HG03558 (cell line): ENCODE results near the gene CHD1.
"Not testable (repeated sequence)": the region's sequence is repeated elsewhere in the genome, so short reads cannot be mapped to it uniquely, and the experiment has no call there.

Source experiments
- ATAC-seq: cut with Tn5 transposase; IDR thresholded peaks from one replicate; pipeline ENCODE4 v1.9.1; 2021; ENCODE audit warnings: moderate number of reproducible peaks; ENCODE audit not compliant: unreplicated experiment; ENCODE audit errors: extremely low read depth

Gene CHD1

GRCh38 chr5:98928873-98929709, at the start of gene CHD1:
TSS of gene CHD1 (minus strand) at chr5:98929007. CDS start at chr5:98926386, 2,621 bp downstream.
- peak; percentile 60 for ATAC-seq

- ATAC-seq = no peak
Observed at GRCh38 chr5:98978528-98978927, 49.7 kb upstream of the CHD1 start.

GRCh38 chr5:98977723-98978122, 48.9 kb upstream of the CHD1 start:
- no peak for ATAC-seq

GRCh38 chr5:98975682-98976407, 47.0 kb upstream of the CHD1 start:
- peak; percentile 92 for ATAC-seq

GRCh38 chr5:98975223-98975622, 46.4 kb upstream of the CHD1 start:
- ATAC-seq = no peak

- no peak for ATAC-seq
Observed at GRCh38 chr5:98969400-98969799, 40.6 kb upstream of the CHD1 start.

- no peak for ATAC-seq
Observed at GRCh38 chr5:98968056-98968564, 39.3 kb upstream of the CHD1 start.

GRCh38 chr5:98965226-98965625, 36.4 kb upstream of the CHD1 start:
- ATAC-seq = no peak

GRCh38 chr5:98964621-98965020, 35.8 kb upstream of the CHD1 start:
- ATAC-seq = no peak

- ATAC-seq = no peak
Observed at GRCh38 chr5:98963019-98963418, 34.2 kb upstream of the CHD1 start.

- ATAC-seq = no peak
Observed at GRCh38 chr5:98962587-98962986, 33.8 kb upstream of the CHD1 start.

- ATAC-seq = no peak
Observed at GRCh38 chr5:98961665-98962344, 33.0 kb upstream of the CHD1 start.

- ATAC-seq = no peak
Observed at GRCh38 chr5:98957307-98957706, 28.5 kb upstream of the CHD1 start.

GRCh38 chr5:98955888-98956287, 27.1 kb upstream of the CHD1 start:
- not testable (repeated sequence) for ATAC-seq

- ATAC-seq = not testable (repeated sequence)
Observed at GRCh38 chr5:98955471-98955870, 26.7 kb upstream of the CHD1 start.

GRCh38 chr5:98954392-98955028, 25.7 kb upstream of the CHD1 start:
- ATAC-seq = no peak

GRCh38 chr5:98942847-98943246, 14.0 kb upstream of the CHD1 start:
- no peak for ATAC-seq

GRCh38 chr5:98941131-98941883, 12.5 kb upstream of the CHD1 start:
- ATAC-seq = no peak

- ATAC-seq = no peak
Observed at GRCh38 chr5:98940581-98940980, 11.8 kb upstream of the CHD1 start.

GRCh38 chr5:98938464-98938863, 9.7 kb upstream of the CHD1 start:
- no peak for ATAC-seq
